Stimulated activated CD4-positive, alpha-beta T cell treated with anti-CD3 and anti-CD28 coated beads, Interleukin-2, amount 100 ng/mL, for 4 hours (primary cell): Measurements from ENCODE around the gene ATP8A1.

Experiments
- DNase-seq: peaks from one replicate; pipeline ENCODE4 v3.0.0-alpha.2; 2020; ENCODE audit warnings: low read depth

Gene ATP8A1

GRCh38 chr4:42570221-42570620 lies 86.7 kb downstream of the ATP8A1 start:
- DNase-seq = no peak

GRCh38 chr4:42568610-42569207 lies 88.2 kb downstream of the ATP8A1 start:
- peak; percentile 54 for DNase-seq

GRCh38 chr4:42566835-42567234 lies 90.1 kb downstream of the ATP8A1 start:
- no peak for DNase-seq

- no peak for DNase-seq
Measured at GRCh38 chr4:42562016-42562415, 94.9 kb downstream of the ATP8A1 start.

GRCh38 chr4:42561031-42561430 lies 95.9 kb downstream of the ATP8A1 start:
- DNase-seq = no peak

- DNase-seq = no peak
Measured at GRCh38 chr4:42560467-42560861, 96.4 kb downstream of the ATP8A1 start.

GRCh38 chr4:42558156-42558555 lies 98.7 kb downstream of the ATP8A1 start:
- no peak for DNase-seq

GRCh38 chr4:42555828-42556227 lies 101.1 kb downstream of the ATP8A1 start:
- DNase-seq = no peak

- DNase-seq = no peak
Measured at GRCh38 chr4:42554072-42554471, 102.8 kb downstream of the ATP8A1 start.

GRCh38 chr4:42549896-42550295 lies 107.0 kb downstream of the ATP8A1 start:
- no peak for DNase-seq

- no peak for DNase-seq
Measured at GRCh38 chr4:42547805-42548204, 109.1 kb downstream of the ATP8A1 start.

GRCh38 chr4:42543762-42544161 lies 113.1 kb downstream of the ATP8A1 start:
- no peak for DNase-seq

- no peak for DNase-seq
Measured at GRCh38 chr4:42543126-42543525, 113.8 kb downstream of the ATP8A1 start.

GRCh38 chr4:42541647-42542046 lies 115.3 kb downstream of the ATP8A1 start:
- no peak for DNase-seq

- no peak for DNase-seq
Measured at GRCh38 chr4:42533042-42533441, 123.9 kb downstream of the ATP8A1 start.

- no peak for DNase-seq
Measured at GRCh38 chr4:42531341-42532030, 125.4 kb downstream of the ATP8A1 start.

- no peak for DNase-seq
Measured at GRCh38 chr4:42523066-42523718, 133.7 kb downstream of the ATP8A1 start.

GRCh38 chr4:42519803-42520417 lies 137.0 kb downstream of the ATP8A1 start:
- DNase-seq = peak; percentile 14

GRCh38 chr4:42515156-42515884 lies 141.6 kb downstream of the ATP8A1 start:
- no peak for DNase-seq

GRCh38 chr4:42513748-42514492 lies 143.0 kb downstream of the ATP8A1 start:
- no peak for DNase-seq

GRCh38 chr4:42512226-42512625 lies 144.7 kb downstream of the ATP8A1 start:
- DNase-seq = no peak

- no peak for DNase-seq
Measured at GRCh38 chr4:42510225-42510624, 146.7 kb downstream of the ATP8A1 start.
